Vagina (tissue), 2 donors: ENCODE measurements around the gene ESYT1. TPM values are rescaled to one million over a fixed set of nuclear protein-coding genes. Genes with fewer than 3 reads are reported as not detected.

Experiments used
- DNase-seq, 2 donors: peaks; one replicate each; pipeline ENCODE4 v3.0.0-alpha.2; 2017; ENCODE audit errors: extremely low spot score in 2 of 2
- H3K27ac ChIP-seq: fragments of 200-600 bp; sonication (generic); one replicate; pipeline ENCODE4 v1.5.1; 2019
- H3K27me3 ChIP-seq: fragments of 200-600 bp; sonication (generic); one replicate; pipeline ENCODE4 v1.5.1; 2019
- H3K36me3 ChIP-seq, 2 donors: fragments of 200-600 bp; sonication (generic); one replicate each; pipeline ENCODE4 v1.5.1; 2017 to 2019
- H3K4me1 ChIP-seq: fragments of 200-600 bp; sonication (generic); one replicate; pipeline ENCODE4 v1.5.1; 2019
- H3K4me3 ChIP-seq, 2 donors: fragments of 200-600 bp; sonication (generic); 1 replicate in 1 of 2; 2 replicates in 1 of 2; pipeline ENCODE4 v1.5.1; 2016 to 2019
- H3K9me3 ChIP-seq: fragments of 200-600 bp; sonication (generic); one replicate; pipeline ENCODE4 v1.5.1; 2019
- POLR2A ChIP-seq, 2 donors: fragments of 450-650 bp; IDR thresholded peaks; one replicate each; pipeline ENCODE4 v1.6.1; 2017; ENCODE audit warnings: antibody characterized with exemption in 2 of 2, mild to moderate bottlenecking in 2 of 2, moderate library complexity in 2 of 2
- POLR2AphosphoS5 ChIP-seq, 2 donors: sonication (generic); formaldehyde crosslinking; IDR thresholded peaks; one replicate each; pipeline ENCODE4 v1.9.0; 2017; ENCODE audit warnings: antibody characterized with exemption in 2 of 2, mild to moderate bottlenecking in 2 of 2, low read depth in 1 of 2; ENCODE audit not compliant: insufficient read depth in 1 of 2
- intact Hi-C: fragments of 100-400 bp; cut with DNase I; formaldehyde crosslinking; loops from one replicate; pipeline ENCODE4 v1.15.1; 2023
- total RNA-seq: library from RNA; depleted of rRNA; stranded (reverse); fragments of >200 nt; gene quantifications from one replicate; pipeline ENCODE4 v1.2.3, GENCODE V29; 2016
- TF ChIP-seq, protein P1 (sequence below), 3 experiments: fragments of 450-650 bp in 2 of 3; fragments of 200-600 bp in 1 of 3; sonication (generic) in 1 of 3; IDR thresholded peaks; one replicate each; pipeline ENCODE4 v1.5.1; 2017 to 2019; ENCODE audit warnings: antibody characterized with exemption in 3 of 3, mild to moderate bottlenecking in 2 of 3, moderate library complexity in 2 of 3

ESYT1 gene
- total RNA-seq, 1 donor from 2014 or later = 140 TPM

DNA sequence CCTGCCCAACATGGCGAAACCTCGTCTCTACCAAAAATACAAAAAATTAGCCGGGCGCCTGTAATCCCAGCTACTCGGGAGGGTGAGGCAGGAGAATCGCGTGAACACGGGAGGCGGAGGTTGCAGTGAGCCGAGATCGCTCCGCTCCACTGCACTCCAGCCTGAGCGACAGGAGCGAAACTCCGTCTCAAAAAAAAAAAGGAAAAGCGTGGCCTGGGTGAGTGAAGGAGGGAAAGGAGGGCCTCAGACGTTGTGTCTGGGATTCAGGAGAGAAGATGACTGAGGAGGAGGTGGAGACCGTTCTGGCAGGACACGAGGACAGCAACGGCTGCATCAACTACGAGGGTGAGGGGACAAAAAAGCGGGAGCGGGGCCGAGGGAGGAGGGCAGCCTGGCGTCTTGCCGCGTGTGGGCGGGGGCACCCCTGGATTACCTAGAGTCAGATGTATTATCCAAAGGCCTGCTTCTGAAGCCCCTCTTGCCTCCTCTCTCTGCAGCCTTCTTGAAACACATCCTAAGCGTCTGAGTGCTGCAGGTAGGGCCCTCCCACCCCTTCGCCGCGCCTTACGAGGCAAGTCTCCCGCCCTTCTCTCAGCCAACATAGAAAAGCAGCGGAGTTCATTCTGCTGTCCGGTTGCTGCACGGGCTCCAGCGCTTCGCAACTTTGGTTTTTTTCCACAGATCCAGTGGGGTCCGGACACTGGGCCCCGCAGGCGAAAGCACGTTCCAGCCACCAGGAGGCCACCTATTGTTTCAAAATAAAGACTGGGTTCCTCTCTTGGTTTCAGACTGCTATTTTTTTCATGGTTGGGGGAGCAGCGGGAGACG is 29.3 kb downstream of the ESYT1 start:
- H3K4me3 ChIP-seq = peak overlapping the region; percentile 93 to 97
- H3K27ac ChIP-seq = peak overlapping the region; percentile 99
- no peaks in the 10 kb centered on the region for H3K9me3 ChIP-seq
- TF ChIP-seq POLR2AphosphoS5 (IDR thresholded peaks at IDR 0.05; ENCODE audit: insufficient read depth in 1 of 2, low read depth in 1 of 2) = peak in 1 of 2 donors; percentile 59
- TF ChIP-seq POLR2A (IDR thresholded peaks at IDR 0.05) = peak in 1 of 2 donors; percentile 55
- TF ChIP-seq, protein P1, sequence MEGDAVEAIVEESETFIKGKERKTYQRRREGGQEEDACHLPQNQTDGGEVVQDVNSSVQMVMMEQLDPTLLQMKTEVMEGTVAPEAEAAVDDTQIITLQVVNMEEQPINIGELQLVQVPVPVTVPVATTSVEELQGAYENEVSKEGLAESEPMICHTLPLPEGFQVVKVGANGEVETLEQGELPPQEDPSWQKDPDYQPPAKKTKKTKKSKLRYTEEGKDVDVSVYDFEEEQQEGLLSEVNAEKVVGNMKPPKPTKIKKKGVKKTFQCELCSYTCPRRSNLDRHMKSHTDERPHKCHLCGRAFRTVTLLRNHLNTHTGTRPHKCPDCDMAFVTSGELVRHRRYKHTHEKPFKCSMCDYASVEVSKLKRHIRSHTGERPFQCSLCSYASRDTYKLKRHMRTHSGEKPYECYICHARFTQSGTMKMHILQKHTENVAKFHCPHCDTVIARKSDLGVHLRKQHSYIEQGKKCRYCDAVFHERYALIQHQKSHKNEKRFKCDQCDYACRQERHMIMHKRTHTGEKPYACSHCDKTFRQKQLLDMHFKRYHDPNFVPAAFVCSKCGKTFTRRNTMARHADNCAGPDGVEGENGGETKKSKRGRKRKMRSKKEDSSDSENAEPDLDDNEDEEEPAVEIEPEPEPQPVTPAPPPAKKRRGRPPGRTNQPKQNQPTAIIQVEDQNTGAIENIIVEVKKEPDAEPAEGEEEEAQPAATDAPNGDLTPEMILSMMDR (IDR thresholded peaks at IDR 0.05) = peak; percentile 6 to 81 (median 62)
- H3K4me1 ChIP-seq = peaks cover 49% of the 10 kb centered on the region
- DNase-seq = peak in 1 of 2 donors; percentile 96
- H3K27me3 ChIP-seq = no peaks in the 10 kb centered on the region
- intact Hi-C loops = no loop called here
- H3K36me3 ChIP-seq = peaks cover 3 to 25% of the 10 kb centered on the region in 2 donors

DNA sequence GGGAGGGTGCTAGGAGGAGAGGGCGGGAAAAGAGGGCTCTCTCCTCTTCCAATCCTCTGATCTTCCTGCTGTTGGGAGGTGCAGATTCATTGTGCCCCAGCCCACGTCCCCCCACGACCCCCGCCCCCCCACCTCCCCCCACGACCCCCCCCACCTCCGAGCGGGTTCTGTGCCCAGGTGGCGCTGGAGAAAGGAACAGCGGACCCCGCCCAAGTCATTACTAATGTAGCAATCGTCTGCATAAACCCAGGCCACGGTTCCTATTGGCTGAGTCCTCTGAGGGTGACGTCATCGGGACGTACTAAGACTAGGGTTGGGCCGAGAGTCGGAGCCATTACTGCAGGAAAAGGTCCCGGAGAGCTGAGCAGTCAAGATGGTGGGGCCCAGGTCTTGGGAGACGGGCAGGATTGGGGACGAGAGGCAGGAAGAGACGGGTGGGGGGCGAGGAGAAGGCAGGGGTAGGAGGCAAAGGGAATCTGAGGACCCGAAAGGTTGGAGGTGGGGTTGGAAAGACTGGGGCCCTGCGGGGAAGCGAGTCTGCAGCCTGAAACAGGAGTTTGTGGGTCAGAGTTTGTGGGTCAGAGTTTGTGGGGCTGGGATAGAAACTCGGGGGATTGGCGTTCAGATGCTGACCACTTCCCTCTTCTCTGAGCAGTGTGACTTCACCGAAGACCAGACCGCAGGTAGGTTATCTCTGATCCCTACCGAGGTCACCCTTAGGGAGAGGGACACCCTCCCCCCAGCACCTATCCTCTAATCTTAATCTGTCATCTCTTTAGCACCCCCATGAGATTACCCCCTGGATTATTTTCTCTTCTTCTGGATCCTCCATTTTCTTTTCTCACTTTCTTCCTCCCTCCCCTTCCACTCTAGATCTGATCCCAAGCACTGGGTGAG is 30.2 kb downstream of the ESYT1 start, which contains the start of gene MYL6:
Gene MYL6, plus strand, starts transcription at position 331 of the 897 bp plus-strand sequence. Its CDS starts 43 bp downstream, at position 374.
- peak within 1 kb of the TSS; percentile 93 to 97 for H3K4me3 ChIP-seq
- H3K27ac ChIP-seq = peak within 1 kb of the TSS; percentile 99
- intact Hi-C loops = no loop called here
- H3K27me3 ChIP-seq = no peaks in the 10 kb centered on the region
- H3K4me1 ChIP-seq = peaks cover 40% of the 10 kb centered on the region
- no peaks in the 10 kb centered on the region for H3K9me3 ChIP-seq
- TF ChIP-seq POLR2A (IDR thresholded peaks at IDR 0.05) (peak; percentile 80 to 100), POLR2AphosphoS5 (IDR thresholded peaks at IDR 0.05; ENCODE audit: insufficient read depth in 1 of 2, low read depth in 1 of 2) (peak; percentile 93 to 98)
- TF ChIP-seq, protein P1 (IDR thresholded peaks at IDR 0.05) = no peak
- H3K36me3 ChIP-seq = peaks cover 3 to 34% of the 10 kb centered on the region in 2 donors
- DNase-seq = peak; percentile 98 to 99

DNA sequence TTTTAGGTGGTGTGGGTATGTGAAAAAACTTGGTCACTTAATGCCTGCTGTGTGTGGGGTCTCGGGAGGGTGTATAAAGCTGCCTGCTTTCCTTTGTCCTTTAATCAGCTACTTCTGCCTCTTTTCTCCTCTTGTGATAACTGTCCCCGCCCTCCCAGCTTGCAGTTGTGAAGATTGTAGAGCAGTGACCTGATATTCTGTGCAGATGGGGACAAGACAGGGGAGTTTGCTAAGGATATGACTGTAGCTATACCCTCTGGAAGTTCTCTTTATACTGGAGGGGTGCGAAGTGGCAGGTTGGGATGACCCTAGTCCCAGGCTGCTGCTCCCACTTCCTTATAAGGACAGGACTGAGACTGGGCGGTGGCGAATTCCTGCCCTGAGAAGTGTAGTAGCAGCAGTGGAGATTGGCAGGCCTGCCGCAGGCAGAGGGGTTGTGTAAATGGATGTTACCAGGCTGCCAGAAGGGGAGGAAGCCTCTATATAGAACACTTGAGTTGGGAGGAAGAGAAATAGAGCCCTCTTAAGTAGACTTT is 30.9 kb downstream of the ESYT1 start:
- Histone ChIP-seq H3K9me3 (no peaks in the 10 kb centered on the region), H3K27me3 (no peaks in the 10 kb centered on the region), H3K4me1 (peaks cover 35% of the 10 kb centered on the region), H3K36me3 (peaks cover 3 to 41% of the 10 kb centered on the region in 2 donors), H3K4me3 (peak overlapping the region; percentile 93 to 97), H3K27ac (peak overlapping the region; percentile 99)
- no peak for DNase-seq
- intact Hi-C loops = no loop called here
- TF ChIP-seq, protein P1 (IDR thresholded peaks at IDR 0.05) = no peak
- TF ChIP-seq POLR2AphosphoS5 (IDR thresholded peaks at IDR 0.05; ENCODE audit: insufficient read depth in 1 of 2, low read depth in 1 of 2) = peak; percentile 31 to 87

DNA sequence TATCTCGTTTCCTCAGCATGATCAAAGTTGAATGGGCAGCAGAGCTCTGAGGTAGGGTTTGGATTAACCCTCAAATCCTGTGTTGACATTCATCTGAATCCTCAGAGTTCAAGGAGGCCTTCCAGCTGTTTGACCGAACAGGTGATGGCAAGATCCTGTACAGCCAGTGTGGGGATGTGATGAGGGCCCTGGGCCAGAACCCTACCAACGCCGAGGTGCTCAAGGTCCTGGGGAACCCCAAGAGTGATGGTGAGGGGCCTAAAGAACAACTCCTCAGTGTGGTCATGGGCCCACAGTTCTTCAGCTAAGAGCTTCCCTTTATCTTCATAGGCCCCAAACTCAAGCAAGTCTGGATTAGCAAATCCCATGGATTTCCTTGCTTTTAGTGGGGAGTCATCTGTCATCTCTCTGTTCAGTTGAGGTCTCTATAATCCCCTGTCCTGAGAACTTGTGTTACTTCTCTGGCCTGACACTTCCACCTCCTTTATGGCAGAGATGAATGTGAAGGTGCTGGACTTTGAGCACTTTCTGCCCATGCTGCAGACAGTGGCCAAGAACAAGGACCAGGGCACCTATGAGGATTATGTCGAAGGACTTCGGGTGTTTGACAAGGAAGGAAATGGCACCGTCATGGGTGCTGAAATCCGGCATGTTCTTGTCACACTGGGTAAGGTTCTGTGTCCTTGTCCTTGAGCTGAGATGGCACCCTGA is 31.6 kb downstream of the ESYT1 start:
- Histone ChIP-seq H3K27ac (peak overlapping the region; percentile 99), H3K27me3 (no peaks in the 10 kb centered on the region), H3K9me3 (no peaks in the 10 kb centered on the region), H3K4me3 (peak overlapping the region; percentile 93 to 97), H3K36me3 (peaks cover 3 to 47% of the 10 kb centered on the region in 2 donors), H3K4me1 (peaks cover 35% of the 10 kb centered on the region)
- no peak for DNase-seq
- intact Hi-C loops = loop anchor here (5.0 kb wide), 1 partner anchor 37 kb away; no protein-coding TSS in a partner anchor
- TF ChIP-seq POLR2AphosphoS5 (IDR thresholded peaks at IDR 0.05; ENCODE audit: insufficient read depth in 1 of 2, low read depth in 1 of 2) = peak in 1 of 2 donors; percentile 8
- TF ChIP-seq, protein P1 (IDR thresholded peaks at IDR 0.05) = no peak
